Chondrocyte (in vitro differentiated cells): ENCODE measurements around the gene STAM2. TPM values are rescaled to one million over a fixed set of nuclear protein-coding genes. Genes with fewer than 3 reads are reported as not detected.
"Not testable (repeated sequence)": the region's sequence is repeated elsewhere in the genome, so short reads cannot be mapped to it uniquely, and the experiment has no call there.

Experiments used
- DNase-seq: peaks from one replicate; pipeline ENCODE4 v3.0.0; 2021; ENCODE audit warnings: mixed read lengths, low spot score
- H3K27ac Mint-ChIP-seq: one replicate; pipeline ENCODE4 v1.8.0; 2021; ENCODE audit warnings: mild to moderate bottlenecking, moderate library complexity, mixed read lengths; ENCODE audit not compliant: unreplicated experiment
- H3K27me3 Mint-ChIP-seq: 2 replicates; pipeline ENCODE4 v1.8.0; 2021; ENCODE audit warnings: low read depth, mixed read lengths
- H3K36me3 Mint-ChIP-seq: 2 replicates; pipeline ENCODE4 v1.8.0; 2021; ENCODE audit warnings: low read depth, mixed read lengths
- H3K4me1 Mint-ChIP-seq: 2 replicates; pipeline ENCODE4 v1.8.0; 2021; ENCODE audit warnings: low read depth, mild to moderate bottlenecking, mixed read lengths
- H3K4me3 Mint-ChIP-seq: one replicate; pipeline ENCODE4 v1.8.0; 2021; ENCODE audit warnings: mild to moderate bottlenecking, moderate library complexity, mixed read lengths; ENCODE audit not compliant: unreplicated experiment
- H3K9me3 Mint-ChIP-seq: 2 replicates; pipeline ENCODE4 v1.8.0; 2021; ENCODE audit warnings: low read depth, mixed read lengths
- total RNA-seq: library from RNA; stranded (reverse); gene quantifications from 3 replicates; pipeline ENCODE4 v1.2.1, GENCODE V29; 2021
- TF ChIP-seq, protein P1 (sequence below): fragments of 200-600 bp; sonication (generic); IDR thresholded peaks from 2 replicates; pipeline ENCODE4 v1.5.0; 2021; ENCODE audit warnings: antibody characterized with exemption, mild to moderate bottlenecking, moderate library complexity

STAM2 gene
- total RNA-seq, 1 donor from 2014 or later = 34.7 TPM

DNA sequence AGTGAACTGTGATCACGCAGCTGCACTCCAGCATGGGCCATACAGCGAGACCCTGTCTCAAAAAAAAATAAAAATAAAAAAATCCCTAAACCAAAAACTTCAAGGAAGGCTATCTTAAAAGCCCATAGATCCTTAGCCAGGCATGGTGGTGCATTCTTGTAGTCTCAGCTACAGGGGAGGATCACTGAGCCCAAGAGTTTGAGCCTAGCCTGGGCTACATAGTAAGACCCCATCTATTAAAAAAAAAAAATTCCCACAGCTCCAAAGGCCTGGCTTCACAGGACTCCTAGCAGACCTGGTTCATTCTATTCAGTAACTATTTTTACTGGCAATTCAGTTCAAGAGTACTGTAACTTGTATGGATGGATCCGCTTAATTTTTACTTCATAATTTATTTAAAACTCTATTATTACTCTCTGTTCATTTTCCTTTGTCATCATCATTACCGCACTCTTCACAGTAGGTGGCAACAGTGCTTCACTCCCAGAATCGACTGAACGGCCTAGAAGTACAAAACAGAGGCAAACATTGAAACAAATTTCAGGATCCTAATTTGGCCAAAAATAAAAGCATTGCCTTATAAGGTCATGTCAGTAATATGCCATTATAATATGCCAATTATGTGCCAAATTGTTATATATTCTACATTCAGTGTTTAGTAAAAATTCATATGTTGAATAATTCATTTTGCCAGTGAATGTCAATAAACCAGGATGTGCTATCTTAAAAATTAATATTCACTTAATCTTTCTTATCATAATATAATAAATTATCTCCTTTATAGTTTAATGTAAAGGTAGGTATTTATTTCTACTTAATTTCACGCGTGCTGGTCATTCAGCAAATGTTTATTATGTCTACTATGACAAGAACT is 14.3 kb upstream of the STAM2 start:
- peaks cover 2% of the 10 kb centered on the region for H3K36me3 Mint-ChIP-seq
- no peak for DNase-seq
- H3K27me3 Mint-ChIP-seq = no peaks in the 10 kb centered on the region
- H3K4me3 Mint-ChIP-seq = no peak overlapping the region
- H3K9me3 Mint-ChIP-seq = peaks cover 2% of the 10 kb centered on the region
- TF ChIP-seq, protein P1, sequence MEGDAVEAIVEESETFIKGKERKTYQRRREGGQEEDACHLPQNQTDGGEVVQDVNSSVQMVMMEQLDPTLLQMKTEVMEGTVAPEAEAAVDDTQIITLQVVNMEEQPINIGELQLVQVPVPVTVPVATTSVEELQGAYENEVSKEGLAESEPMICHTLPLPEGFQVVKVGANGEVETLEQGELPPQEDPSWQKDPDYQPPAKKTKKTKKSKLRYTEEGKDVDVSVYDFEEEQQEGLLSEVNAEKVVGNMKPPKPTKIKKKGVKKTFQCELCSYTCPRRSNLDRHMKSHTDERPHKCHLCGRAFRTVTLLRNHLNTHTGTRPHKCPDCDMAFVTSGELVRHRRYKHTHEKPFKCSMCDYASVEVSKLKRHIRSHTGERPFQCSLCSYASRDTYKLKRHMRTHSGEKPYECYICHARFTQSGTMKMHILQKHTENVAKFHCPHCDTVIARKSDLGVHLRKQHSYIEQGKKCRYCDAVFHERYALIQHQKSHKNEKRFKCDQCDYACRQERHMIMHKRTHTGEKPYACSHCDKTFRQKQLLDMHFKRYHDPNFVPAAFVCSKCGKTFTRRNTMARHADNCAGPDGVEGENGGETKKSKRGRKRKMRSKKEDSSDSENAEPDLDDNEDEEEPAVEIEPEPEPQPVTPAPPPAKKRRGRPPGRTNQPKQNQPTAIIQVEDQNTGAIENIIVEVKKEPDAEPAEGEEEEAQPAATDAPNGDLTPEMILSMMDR = peak; percentile 97
- H3K27ac Mint-ChIP-seq = no peak overlapping the region
- H3K4me1 Mint-ChIP-seq = peaks cover 5% of the 10 kb centered on the region

DNA sequence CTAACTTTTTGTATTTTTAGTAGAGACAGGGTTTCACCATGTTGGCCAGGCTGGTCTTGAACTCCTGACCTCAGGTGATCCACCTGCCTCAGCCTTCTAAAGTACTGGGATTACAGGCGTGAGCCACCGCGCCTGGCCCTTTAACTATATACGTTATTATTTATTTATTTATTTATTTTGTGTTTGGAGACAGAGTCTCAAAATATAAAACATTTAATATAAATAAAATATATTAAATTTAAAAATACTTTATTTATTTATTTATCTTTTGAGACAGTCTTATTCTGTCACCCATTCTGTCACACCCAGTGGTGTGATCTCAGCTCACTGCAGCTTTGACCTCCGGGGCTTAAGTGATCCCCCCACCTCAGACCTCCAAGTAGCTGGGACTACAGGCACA is 11.2 kb upstream of the STAM2 start:
- not testable (repeated sequence) for H3K36me3 Mint-ChIP-seq, H3K4me3 Mint-ChIP-seq, H3K9me3 Mint-ChIP-seq, DNase-seq, H3K4me1 Mint-ChIP-seq, H3K27ac Mint-ChIP-seq
- peaks cover 11% of the 10 kb centered on the region for H3K27me3 Mint-ChIP-seq

DNA sequence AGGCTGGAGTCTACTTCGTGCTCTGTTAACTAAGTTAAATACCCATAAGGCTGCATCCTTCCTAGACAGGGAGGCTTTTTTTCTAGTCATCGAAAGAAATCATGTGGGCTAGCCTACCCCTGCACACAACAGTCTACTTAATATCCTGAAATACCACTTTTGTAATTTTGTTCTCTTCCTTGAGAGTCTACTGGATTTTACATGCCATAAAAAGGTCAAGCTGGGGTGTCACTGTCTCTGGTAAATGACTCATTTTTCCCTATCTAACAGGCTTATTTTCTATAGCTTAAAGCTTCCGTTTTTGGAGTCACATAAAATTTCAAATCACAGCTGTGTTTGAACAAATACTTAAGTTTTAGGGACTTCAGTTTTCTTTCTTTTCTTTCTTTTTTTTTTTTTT is 10.7 kb upstream of the STAM2 start:
- TF ChIP-seq, protein P1 = no peak
- Mint-ChIP-seq H3K27ac (no peak overlapping the region), H3K27me3 (peaks cover 11% of the 10 kb centered on the region), H3K4me3 (no peak overlapping the region), H3K9me3 (no peaks in the 10 kb centered on the region), H3K36me3 (no peaks in the 10 kb centered on the region), H3K4me1 (peaks cover 5% of the 10 kb centered on the region)
- DNase-seq = no peak

DNA sequence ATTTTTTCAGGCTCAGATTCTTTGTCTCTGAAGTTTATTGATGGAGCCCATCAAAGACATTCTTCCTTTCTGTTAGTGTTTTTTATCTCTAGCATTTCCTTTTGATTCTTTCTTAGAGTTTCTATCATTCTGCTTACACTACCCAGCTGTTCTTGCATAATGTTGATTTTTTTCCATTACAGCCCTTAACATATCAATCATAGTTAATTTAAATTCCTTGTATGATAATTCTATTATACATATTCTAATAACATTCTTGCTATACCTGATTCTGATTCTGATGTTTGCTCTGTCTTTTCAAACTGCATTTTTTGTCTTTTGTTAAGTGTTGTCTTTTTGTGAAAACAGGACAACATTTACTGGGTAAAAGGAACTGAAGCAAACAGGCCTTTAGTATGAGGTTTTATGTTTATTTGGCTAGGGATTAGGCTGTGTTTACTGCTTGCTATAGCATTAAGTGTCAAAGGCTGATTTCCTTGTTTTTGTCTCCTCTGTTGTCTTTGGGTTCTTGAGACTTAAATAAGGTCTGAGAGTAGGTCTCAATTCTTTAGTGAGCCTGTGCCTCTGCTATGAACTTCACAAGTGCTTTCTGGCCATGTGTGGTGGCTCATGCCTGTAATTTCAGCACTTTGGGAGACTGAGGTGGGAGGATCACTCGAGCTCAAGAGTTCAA is 8.0 kb upstream of the STAM2 start:
- Mint-ChIP-seq H3K4me3 (no peak overlapping the region), H3K36me3 (no peaks in the 10 kb centered on the region), H3K27me3 (peaks cover 11% of the 10 kb centered on the region), H3K9me3 (peaks cover 4% of the 10 kb centered on the region), H3K4me1 (peaks cover 5% of the 10 kb centered on the region), H3K27ac (no peak overlapping the region)
- no peak for DNase-seq
- TF ChIP-seq, protein P1 = no peak

DNA sequence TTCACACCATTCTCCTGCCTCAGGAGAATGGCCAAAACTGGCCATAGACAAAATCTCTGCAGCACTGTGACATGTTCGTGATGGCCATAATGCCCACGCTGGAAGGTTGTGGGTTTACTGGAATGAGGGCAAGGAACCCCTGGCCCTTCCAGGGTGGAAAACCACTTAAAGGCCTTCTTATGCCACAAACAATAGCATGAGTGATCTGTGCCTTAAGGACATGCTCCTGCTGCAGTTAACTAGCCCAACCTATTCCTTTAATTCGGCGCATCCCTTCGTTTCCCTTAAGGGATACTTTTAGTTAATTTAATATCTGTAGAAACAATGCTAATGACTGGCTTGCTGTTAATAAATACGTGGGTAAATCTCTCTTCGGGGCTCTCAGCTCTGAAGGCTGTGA is 2.1 kb upstream of the STAM2 start:
- H3K27ac Mint-ChIP-seq, H3K4me3 Mint-ChIP-seq: not testable (repeated sequence)

DNA sequence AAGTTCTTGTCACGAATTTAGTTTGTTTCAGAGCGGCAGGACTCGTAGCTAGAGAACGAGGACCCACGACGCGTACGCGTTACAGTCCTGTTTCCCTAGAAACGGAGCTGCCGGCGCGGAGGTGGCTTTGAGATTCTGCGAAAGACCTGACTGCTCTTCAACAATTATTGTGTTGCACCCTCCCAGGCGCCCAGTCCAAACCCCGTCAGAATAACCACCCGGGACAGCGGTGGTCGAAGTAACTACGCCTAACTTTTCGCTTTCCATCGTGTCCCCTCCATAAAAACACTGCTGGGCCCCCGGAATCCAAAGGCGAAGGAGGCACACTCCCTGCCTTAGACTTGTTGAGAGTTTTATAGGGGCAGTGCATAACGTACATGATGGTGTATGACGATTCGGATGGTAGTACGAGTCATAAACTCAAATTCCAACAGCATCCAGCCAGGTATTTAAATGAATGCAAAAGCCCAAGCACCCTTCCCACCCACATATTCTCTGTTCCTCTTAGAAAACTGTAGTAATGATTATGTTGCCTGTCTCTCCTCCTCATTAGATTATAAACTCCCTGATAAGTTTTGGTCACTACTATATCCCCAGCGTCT is 651 bp upstream of the STAM2 start:
- no peaks in the 10 kb centered on the region for H3K27me3 Mint-ChIP-seq
- no peaks in the 10 kb centered on the region for H3K36me3 Mint-ChIP-seq
- TF ChIP-seq, protein P1 = peak; percentile 29
- peak overlapping the region; percentile 94 for H3K4me3 Mint-ChIP-seq
- H3K4me1 Mint-ChIP-seq = peaks cover 34% of the 10 kb centered on the region
- DNase-seq = no peak
- H3K27ac Mint-ChIP-seq = peak overlapping the region; percentile 100
- H3K9me3 Mint-ChIP-seq = peaks cover 4% of the 10 kb centered on the region

More for the DNA sequence above, 2.1 kb upstream of the STAM2 start:
- H3K27me3 Mint-ChIP-seq, H3K36me3 Mint-ChIP-seq, H3K9me3 Mint-ChIP-seq, DNase-seq: not testable (repeated sequence)
- H3K4me1 Mint-ChIP-seq = peaks cover 22% of the 10 kb centered on the region
